Hepatocyte (in vitro differentiated cells): ENCODE measurements around the gene SLC4A8.

Experiments
- EZH2 ChIP-seq: fragments of 200-600 bp; sonication (generic); IDR thresholded peaks from 2 replicates; pipeline ENCODE4 v1.6.1; 2016; ENCODE audit warnings: antibody characterized with exemption, mild to moderate bottlenecking, borderline replicate concordance
- EZH2phosphoT487 ChIP-seq: fragments of 200-600 bp; sonication (generic); IDR thresholded peaks from one replicate; pipeline ENCODE4 v1.6.1; 2018; ENCODE audit warnings: antibody characterized with exemption, mild to moderate bottlenecking, low read depth, moderate library complexity; ENCODE audit not compliant: unreplicated experiment, severe bottlenecking
- TF ChIP-seq, protein P1 (sequence below): fragments of 200-600 bp; sonication (generic); IDR thresholded peaks from 2 replicates; pipeline ENCODE4 v1.5.1; 2016; ENCODE audit warnings: antibody characterized with exemption, mild to moderate bottlenecking; ENCODE audit not compliant: poor library complexity

DNA sequence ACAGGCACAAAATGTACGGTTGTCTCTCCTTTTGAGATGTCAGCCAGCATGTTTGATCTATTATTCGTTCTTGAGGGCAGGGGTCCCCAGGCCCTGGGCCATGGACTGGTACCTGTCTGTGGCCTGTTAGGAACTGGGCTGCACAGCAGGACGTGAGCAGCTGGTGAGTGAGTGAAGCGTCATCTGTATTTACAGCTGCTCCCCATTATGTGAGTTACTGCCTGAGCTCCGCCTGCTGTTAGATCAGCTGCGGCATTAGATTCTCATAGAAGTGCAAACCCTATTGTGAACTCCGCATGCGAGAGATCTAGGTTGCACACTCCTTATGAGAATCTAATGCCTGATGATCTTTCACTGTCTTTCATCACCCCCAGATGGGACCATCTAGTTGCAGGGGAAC is 125.0 kb downstream of the SLC4A8 start:
- TF ChIP-seq, protein P1, sequence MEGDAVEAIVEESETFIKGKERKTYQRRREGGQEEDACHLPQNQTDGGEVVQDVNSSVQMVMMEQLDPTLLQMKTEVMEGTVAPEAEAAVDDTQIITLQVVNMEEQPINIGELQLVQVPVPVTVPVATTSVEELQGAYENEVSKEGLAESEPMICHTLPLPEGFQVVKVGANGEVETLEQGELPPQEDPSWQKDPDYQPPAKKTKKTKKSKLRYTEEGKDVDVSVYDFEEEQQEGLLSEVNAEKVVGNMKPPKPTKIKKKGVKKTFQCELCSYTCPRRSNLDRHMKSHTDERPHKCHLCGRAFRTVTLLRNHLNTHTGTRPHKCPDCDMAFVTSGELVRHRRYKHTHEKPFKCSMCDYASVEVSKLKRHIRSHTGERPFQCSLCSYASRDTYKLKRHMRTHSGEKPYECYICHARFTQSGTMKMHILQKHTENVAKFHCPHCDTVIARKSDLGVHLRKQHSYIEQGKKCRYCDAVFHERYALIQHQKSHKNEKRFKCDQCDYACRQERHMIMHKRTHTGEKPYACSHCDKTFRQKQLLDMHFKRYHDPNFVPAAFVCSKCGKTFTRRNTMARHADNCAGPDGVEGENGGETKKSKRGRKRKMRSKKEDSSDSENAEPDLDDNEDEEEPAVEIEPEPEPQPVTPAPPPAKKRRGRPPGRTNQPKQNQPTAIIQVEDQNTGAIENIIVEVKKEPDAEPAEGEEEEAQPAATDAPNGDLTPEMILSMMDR, result no peak
- TF ChIP-seq EZH2, result no peak
- TF ChIP-seq EZH2phosphoT487, result no peak
